ENCODE measurements around the gene MRPL47.
A peak's percentile ranks its signal among the peaks of the same experiment; 100 is the strongest.

DNA sequence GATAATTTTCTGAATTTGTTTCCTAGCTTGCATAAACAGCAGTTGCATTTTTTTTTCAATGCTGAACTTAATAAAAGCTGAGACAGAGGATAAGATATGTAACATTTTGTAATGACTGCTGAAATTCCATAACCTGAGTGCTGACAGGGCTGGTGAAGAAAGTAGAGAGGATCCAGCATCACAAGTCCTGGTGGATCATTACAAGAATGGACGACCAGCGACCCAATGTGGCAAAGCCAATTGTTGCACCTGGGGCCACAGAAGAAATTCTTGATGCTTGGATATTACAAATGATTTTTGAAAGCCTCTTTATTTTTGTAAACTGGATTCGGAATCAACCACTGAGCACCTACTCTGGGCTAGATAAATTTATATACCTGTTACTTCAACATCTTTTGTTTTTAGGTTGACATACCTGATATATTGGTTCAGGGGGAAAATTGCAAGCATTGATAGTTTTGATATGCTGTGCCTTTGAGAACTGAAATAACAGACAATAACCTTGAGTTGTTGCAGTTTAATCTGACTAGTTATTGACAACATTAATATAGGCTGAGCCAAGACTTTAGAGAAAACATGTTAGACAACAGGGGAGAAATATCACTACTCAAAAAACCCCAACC, 45.6 kb downstream of the MRPL47 start:
- TF ChIP-seq, protein P1, sequence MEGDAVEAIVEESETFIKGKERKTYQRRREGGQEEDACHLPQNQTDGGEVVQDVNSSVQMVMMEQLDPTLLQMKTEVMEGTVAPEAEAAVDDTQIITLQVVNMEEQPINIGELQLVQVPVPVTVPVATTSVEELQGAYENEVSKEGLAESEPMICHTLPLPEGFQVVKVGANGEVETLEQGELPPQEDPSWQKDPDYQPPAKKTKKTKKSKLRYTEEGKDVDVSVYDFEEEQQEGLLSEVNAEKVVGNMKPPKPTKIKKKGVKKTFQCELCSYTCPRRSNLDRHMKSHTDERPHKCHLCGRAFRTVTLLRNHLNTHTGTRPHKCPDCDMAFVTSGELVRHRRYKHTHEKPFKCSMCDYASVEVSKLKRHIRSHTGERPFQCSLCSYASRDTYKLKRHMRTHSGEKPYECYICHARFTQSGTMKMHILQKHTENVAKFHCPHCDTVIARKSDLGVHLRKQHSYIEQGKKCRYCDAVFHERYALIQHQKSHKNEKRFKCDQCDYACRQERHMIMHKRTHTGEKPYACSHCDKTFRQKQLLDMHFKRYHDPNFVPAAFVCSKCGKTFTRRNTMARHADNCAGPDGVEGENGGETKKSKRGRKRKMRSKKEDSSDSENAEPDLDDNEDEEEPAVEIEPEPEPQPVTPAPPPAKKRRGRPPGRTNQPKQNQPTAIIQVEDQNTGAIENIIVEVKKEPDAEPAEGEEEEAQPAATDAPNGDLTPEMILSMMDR (conservative IDR thresholded peaks at IDR 0.05), result peak; percentile 93
- no peak for TF ChIP-seq EZH2 (IDR thresholded peaks at IDR 0.05; ENCODE audit: low read depth)
